Neural cell (in vitro differentiated cells): ENCODE results near the gene ELOVL7.
"Not testable (repeated sequence)": the region's sequence is repeated elsewhere in the genome, so short reads cannot be mapped to it uniquely, and the experiment has no call there.

Source experiments
- EZH2 ChIP-seq: fragments of 200-600, 300-800 bp; shearing (Covaris generic), sonication (generic); IDR thresholded peaks from 2 replicates; pipeline ENCODE4 v1.6.1; 2014; ENCODE audit warnings: antibody characterized with exemption, low read length, borderline replicate concordance, mild to moderate bottlenecking; ENCODE audit not compliant: insufficient read depth, poor library complexity, severe bottlenecking
- POLR2AphosphoS5 ChIP-seq: IDR thresholded peaks from 2 replicates; pipeline ENCODE4 v1.6.1; 2012
- RAD21 ChIP-seq: fragments of 450-650 bp; conservative IDR thresholded peaks from 2 replicates; pipeline ENCODE4 v1.6.1; 2014; ENCODE audit warnings: antibody characterized with exemption, mild to moderate bottlenecking, moderate library complexity
- SMC3 ChIP-seq: fragments of 450-650 bp; conservative IDR thresholded peaks from 2 replicates; pipeline ENCODE4 v1.6.1; 2014; ENCODE audit warnings: antibody characterized with exemption, mild to moderate bottlenecking, moderate library complexity; ENCODE audit not compliant: poor library complexity
- TAF1 ChIP-seq: IDR thresholded peaks from 2 replicates; pipeline ENCODE4 v1.6.1; 2012; ENCODE audit warnings: low read depth
- TF ChIP-seq, protein P1 (sequence below): fragments of 450-650 bp; IDR thresholded peaks from 2 replicates; pipeline ENCODE4 v1.5.1; 2014; ENCODE audit warnings: antibody characterized with exemption, mild to moderate bottlenecking, moderate library complexity; ENCODE audit not compliant: poor library complexity, severe bottlenecking
- TF ChIP-seq, protein P2 (sequence below): IDR thresholded peaks from 2 replicates; pipeline ENCODE4 v1.6.1; 2012; ENCODE audit warnings: borderline replicate concordance

DNA sequence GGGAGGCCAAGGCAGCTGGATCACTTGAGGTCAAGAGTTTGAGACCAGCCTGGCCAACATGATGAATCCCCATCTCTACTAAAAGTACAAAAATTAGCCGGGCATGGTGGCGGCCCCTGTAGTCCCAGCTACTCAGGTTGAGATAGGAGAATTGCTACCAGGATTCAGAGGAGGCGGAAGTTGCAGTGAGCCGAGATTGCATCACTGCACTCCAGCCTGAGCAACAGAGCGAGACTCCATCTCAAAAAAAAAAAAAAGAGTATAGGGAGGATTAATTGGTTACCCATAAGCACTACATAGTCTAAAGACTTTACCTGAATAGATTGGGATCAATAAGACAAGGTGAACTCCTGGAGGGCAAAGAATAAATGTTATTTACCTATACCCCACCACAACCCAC is 27.9 kb downstream of the ELOVL7 start:
- TF ChIP-seq, protein P1, sequence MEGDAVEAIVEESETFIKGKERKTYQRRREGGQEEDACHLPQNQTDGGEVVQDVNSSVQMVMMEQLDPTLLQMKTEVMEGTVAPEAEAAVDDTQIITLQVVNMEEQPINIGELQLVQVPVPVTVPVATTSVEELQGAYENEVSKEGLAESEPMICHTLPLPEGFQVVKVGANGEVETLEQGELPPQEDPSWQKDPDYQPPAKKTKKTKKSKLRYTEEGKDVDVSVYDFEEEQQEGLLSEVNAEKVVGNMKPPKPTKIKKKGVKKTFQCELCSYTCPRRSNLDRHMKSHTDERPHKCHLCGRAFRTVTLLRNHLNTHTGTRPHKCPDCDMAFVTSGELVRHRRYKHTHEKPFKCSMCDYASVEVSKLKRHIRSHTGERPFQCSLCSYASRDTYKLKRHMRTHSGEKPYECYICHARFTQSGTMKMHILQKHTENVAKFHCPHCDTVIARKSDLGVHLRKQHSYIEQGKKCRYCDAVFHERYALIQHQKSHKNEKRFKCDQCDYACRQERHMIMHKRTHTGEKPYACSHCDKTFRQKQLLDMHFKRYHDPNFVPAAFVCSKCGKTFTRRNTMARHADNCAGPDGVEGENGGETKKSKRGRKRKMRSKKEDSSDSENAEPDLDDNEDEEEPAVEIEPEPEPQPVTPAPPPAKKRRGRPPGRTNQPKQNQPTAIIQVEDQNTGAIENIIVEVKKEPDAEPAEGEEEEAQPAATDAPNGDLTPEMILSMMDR, result not testable (repeated sequence)
- TF ChIP-seq RAD21, EZH2, SMC3, TAF1, POLR2AphosphoS5: not testable (repeated sequence)
- TF ChIP-seq, protein P2, sequence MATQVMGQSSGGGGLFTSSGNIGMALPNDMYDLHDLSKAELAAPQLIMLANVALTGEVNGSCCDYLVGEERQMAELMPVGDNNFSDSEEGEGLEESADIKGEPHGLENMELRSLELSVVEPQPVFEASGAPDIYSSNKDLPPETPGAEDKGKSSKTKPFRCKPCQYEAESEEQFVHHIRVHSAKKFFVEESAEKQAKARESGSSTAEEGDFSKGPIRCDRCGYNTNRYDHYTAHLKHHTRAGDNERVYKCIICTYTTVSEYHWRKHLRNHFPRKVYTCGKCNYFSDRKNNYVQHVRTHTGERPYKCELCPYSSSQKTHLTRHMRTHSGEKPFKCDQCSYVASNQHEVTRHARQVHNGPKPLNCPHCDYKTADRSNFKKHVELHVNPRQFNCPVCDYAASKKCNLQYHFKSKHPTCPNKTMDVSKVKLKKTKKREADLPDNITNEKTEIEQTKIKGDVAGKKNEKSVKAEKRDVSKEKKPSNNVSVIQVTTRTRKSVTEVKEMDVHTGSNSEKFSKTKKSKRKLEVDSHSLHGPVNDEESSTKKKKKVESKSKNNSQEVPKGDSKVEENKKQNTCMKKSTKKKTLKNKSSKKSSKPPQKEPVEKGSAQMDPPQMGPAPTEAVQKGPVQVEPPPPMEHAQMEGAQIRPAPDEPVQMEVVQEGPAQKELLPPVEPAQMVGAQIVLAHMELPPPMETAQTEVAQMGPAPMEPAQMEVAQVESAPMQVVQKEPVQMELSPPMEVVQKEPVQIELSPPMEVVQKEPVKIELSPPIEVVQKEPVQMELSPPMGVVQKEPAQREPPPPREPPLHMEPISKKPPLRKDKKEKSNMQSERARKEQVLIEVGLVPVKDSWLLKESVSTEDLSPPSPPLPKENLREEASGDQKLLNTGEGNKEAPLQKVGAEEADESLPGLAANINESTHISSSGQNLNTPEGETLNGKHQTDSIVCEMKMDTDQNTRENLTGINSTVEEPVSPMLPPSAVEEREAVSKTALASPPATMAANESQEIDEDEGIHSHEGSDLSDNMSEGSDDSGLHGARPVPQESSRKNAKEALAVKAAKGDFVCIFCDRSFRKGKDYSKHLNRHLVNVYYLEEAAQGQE, result not testable (repeated sequence)
